Measurements from ENCODE around the gene VILL.

DNA sequence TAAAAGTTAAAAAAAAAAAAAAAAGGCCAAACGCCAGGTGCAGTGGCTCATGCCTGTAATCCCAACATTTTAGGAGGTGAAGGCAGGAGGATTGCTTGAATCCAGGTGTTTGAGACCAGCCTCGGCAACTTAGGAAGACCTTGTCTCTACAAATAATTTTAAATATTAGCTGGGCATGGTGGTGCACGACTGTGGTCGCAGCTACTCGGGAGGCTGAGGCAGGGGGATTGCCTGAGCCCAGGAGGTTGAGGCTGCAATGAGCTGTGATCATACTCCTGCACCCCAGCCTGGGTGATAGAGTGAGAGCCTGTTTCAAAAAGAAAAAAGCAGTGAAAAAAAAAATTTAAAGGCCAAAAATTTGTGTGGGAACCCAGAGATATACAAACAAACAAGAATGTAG, 45.7 kb downstream of the VILL start:
- TF ChIP-seq, protein P1, sequence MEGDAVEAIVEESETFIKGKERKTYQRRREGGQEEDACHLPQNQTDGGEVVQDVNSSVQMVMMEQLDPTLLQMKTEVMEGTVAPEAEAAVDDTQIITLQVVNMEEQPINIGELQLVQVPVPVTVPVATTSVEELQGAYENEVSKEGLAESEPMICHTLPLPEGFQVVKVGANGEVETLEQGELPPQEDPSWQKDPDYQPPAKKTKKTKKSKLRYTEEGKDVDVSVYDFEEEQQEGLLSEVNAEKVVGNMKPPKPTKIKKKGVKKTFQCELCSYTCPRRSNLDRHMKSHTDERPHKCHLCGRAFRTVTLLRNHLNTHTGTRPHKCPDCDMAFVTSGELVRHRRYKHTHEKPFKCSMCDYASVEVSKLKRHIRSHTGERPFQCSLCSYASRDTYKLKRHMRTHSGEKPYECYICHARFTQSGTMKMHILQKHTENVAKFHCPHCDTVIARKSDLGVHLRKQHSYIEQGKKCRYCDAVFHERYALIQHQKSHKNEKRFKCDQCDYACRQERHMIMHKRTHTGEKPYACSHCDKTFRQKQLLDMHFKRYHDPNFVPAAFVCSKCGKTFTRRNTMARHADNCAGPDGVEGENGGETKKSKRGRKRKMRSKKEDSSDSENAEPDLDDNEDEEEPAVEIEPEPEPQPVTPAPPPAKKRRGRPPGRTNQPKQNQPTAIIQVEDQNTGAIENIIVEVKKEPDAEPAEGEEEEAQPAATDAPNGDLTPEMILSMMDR (conservative IDR thresholded peaks at IDR 0.05 in 1 of 2, IDR thresholded peaks at IDR 0.05 in 1 of 2; ENCODE audit: low read depth in 1 of 2, low read length in 2 of 2) = no peak
- TF ChIP-seq EZH2 (IDR thresholded peaks at IDR 0.05; ENCODE audit: low read length, missing control alignments) = no peak

Data from fibroblast of lung (primary cell).